D341Med (cell line): ENCODE measurements around the gene CIPC.
A peak's percentile ranks its signal among the peaks of the same experiment; 100 is the strongest.

Source experiments
- DNase-seq: peaks from one replicate; pipeline ENCODE4 v3.0.0; 2012; ENCODE audit warnings: low spot score

The CIPC gene

DNA sequence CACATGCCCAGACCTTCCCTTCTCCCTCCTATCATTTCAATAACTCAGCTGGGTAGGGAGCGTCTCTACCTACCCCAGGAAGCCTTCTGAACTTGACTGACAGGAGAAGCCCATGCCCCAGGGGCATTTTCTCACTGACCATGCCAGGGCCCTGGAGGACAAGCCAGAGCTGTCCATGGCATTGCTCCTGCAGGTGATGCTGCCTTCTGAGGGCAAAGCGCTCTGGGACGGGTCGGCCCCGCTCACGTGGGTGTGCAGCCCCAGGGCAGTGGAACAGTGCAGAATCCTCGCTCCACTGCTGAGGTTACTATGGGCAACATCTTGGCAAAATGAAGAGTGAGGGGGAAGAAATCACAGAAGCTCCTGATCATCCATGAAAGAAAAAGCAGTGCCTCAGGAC is 28.5 kb upstream of the CIPC start:
- no peak for DNase-seq

GRCh38 chr14:77071938-77072388 is 26.1 kb upstream of the CIPC start:
- DNase-seq: no peak

DNA sequence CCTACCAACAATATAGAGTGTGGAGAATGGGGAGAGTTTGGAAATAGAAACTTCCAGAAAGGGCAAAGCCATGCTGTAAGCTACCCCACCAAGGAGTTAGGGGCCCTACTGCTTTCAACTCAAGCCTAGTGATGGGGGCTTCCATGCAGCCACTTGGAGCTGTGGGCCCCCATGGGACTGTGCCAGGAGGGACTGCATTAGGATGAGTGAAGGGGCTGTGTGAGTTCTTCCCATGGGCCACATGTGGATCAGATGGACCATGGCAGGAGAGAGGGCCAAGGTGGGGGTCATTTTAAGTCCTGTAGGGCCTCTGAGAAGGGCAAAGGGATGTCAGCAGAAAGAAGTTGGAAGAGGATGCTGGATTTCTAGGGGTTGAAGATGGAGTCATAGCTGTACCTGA is 23.1 kb upstream of the CIPC start:
- DNase-seq: no peak

DNA sequence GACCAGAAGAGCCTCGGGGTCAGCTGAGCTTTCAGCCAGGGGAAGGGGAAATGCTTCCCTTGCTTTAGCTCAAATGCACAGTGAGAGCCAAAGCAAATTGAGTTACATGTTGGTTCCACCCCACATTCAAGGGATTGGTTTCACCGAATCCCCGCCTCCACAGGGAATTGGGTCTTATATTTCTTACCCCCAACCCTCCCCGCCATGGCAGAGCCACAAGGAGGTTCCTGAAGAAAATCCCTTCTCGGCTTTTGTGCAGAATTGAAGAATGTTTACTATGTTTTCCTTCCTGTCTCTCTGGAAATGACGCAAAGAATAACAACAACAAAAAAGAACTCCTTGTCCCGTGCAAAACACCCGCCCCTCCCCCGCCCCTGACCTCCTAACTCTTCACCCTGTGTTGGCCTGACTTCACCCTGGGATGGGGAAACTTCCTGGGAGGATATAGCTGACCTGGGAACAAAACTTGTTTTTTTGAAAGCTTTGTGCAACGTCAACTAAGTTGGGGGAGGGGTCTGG is 21.9 kb upstream of the CIPC start:
- DNase-seq: no peak

GRCh38 chr14:77077040-77077439 is 21.0 kb upstream of the CIPC start:
- DNase-seq: no peak

DNA sequence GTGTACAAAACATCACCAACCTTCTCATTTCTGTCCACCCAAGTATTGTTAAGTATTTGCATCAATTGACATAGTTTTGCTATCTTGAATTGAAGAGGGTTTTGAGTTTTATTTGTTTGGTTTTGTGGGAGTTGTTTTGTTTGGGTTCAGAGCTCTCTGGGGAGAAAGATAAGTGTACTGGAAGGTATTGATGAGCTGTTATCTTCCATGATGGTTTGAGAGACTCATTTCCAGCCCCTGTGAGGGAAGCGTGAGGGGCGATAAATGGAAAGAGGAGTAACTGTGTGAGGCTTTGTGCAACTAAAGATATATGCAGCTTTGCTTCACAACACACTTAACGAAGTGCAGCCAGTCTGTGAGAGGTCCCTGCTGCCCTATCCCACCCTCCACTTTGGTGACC is 15.7 kb upstream of the CIPC start:
- no peak for DNase-seq

- no peak for DNase-seq
Measured at GRCh38 chr14:77083082-77083481, 15.0 kb upstream of the CIPC start.

DNA sequence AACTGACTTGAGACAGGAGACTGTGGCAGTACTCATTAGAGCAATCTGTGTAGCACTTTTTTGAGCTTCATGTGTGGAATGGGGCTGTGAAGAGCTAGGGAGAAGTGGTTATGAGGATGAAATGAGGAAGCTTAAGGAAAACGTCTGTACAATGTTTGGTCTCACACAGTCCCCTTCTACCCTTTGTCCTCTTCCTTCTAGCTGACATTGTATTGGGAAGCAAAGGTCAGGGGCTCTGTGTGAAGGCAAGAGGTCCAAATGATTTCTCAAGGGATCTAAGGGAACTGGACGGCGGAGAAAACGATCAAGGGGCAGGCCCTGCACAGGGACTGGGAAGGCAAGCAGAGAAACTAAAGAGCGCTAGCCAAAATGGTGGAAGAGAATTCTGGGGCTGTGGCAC is 13.1 kb upstream of the CIPC start:
- no peak for DNase-seq

DNA sequence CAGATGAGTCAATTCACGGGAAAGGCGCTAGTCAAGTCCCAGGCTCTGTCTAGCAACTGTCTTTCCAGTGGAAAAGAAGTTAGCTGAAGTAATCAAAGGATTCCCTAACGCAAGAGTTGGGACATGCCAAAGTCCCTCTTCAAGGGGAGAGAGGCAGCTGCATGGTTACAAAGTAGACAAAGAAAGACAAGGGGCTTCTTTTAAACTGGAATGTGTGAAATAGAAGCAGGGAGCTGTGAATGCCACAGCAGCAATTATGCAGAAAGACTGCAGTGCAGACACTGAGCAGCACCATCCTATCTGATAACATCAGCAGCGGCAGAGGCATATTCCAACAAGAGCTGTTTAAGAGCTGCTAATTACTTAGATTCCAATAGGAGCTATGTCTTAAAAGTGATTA is 12.5 kb upstream of the CIPC start:
- DNase-seq: no peak

GRCh38 chr14:77086017-77086727 is 11.9 kb upstream of the CIPC start:
- no peak for DNase-seq

DNA sequence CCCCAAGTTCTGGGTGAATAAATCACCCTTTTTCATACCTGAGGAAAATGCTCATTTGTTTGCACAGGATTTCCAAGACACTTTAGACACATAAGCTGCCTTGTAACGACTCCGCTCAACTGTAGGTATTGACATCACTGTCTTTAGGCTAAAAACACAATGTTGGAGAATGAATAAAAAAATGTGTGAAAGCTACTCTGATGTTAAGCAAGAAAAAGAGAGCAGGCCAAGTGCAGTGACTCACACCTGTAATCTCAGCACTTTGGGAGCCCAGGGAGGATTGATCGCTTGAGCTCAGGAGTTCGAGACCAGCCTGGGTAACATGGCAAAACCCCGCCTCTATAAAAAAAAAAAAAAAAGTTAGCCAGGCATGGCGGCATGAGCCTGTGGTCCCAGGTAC is 11.1 kb upstream of the CIPC start:
- DNase-seq: no peak

GRCh38 chr14:77087631-77088030 is 10.4 kb upstream of the CIPC start:
- no peak for DNase-seq

GRCh38 chr14:77088219-77088618 is 9.8 kb upstream of the CIPC start:
- DNase-seq: no peak

DNA sequence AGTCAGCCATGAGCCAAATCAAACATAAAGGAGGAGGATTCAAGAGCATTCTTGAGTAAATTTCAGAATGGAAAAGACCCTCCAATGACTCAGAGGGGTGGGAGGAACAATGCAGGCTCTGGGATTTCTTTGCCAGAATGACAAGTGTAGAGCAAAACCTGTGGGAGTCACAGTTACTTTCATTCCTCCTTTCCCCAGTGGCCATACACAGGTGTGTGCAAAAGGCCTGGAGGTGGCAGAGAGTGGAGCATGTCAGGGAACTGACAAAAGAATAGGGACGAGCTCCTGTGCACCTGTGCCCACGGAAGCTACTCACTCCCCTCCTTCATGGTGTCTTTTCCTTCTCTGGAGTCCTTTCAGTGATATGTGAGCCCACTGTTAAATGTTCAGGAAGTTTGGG is 9.4 kb upstream of the CIPC start:
- no peak for DNase-seq

GRCh38 chr14:77091518-77091917 is 6.5 kb upstream of the CIPC start:
- DNase-seq: no peak

GRCh38 chr14:77092676-77093075 is 5.4 kb upstream of the CIPC start:
- no peak for DNase-seq

DNA sequence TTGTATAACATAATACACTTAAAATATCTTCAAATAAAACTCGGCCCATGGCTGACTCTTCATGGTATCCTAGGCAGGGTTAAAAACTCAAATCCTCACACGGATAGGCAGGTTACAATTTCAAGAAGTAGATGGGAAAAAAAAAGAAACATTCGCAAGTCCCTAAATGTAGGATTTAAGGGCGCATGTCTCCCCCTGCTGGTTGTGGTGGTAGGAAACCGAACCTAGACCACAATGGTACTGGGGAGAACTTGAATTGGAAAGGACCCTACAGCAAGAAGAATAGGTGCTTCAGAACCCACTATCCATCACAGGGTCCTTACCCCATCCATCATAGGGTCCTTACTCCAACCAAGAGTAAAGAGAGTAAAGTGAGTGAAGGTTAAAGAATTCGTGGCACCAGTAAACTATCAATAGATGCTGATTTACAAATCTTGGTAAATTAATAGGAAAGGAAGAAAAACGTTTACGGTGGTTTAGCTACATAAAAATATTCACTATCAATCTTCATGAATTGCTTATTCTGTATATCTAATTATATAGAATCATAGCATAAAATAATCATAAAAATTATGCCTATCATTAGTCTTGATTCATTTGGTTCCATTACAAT is 3.3 kb upstream of the CIPC start:
- DNase-seq: peak; percentile 67

GRCh38 chr14:77097006-77097699 is 905 bp upstream of the CIPC start:
- no peak for DNase-seq

DNA sequence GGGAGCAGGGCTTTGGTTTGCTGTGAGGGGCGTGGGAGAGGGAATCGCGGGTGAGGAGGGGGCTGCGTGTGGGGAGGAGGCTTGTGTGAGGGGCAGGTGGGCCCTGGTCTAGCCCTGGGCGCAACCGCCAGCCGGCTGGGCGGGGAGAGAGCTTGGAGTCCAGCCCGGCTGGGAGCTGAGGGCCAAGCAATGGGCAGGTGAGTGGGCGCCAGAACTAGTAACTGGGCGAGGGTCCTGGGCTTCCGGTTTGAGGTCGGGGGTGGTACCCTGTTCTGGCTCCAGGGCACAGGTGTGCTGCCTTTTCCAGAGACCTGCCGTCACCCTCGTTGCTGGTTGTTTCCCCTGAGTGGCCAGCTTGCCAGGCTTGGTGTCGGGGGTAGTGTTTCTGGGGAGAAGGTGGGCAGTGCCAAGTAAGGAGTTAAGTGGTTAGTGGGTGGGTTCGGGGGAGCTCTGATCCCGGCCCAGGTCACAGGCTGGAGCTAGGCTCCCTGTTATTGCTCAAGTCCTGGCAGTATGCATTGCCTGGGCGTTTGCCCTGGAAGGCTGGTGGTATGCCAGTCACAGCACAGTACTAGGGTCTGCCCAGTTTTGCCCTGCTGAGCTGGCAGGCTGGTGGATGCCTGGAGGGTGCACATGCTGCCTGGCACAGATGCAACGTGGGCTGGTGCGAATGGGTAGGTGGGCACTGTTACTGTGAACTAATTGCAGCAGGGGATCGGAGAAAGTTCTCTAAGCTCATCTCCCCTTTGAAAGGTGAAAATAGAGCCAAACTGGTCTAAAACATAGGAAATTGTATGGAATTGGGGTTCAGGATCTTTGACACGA is 683 bp downstream of the CIPC start:
- DNase-seq: peak; percentile 50

- no peak for DNase-seq
Measured at GRCh38 chr14:77099425-77100167, 1.5 kb downstream of the CIPC start.

- DNase-seq: no peak
Measured at GRCh38 chr14:77100961-77101360, 2.9 kb downstream of the CIPC start.

GRCh38 chr14:77102154-77102553 is 4.1 kb downstream of the CIPC start:
- DNase-seq: no peak
